ENCODE results near the gene MISP.

DNA sequence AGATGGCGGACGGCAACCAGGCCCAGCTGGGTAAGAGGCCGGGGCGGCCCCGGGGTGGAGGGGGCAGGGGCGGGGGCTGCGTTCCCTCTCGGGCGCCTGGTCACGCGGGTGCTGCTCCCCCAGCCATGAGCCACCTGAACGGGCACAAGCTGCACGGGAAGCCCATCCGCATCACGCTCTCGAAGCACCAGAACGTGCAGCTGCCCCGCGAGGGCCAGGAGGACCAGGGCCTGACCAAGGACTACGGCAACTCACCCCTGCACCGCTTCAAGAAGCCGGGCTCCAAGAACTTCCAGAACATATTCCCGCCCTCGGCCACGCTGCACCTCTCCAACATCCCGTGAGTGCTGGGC is 57.5 kb downstream of the MISP start:
- TF ChIP-seq, protein P1, sequence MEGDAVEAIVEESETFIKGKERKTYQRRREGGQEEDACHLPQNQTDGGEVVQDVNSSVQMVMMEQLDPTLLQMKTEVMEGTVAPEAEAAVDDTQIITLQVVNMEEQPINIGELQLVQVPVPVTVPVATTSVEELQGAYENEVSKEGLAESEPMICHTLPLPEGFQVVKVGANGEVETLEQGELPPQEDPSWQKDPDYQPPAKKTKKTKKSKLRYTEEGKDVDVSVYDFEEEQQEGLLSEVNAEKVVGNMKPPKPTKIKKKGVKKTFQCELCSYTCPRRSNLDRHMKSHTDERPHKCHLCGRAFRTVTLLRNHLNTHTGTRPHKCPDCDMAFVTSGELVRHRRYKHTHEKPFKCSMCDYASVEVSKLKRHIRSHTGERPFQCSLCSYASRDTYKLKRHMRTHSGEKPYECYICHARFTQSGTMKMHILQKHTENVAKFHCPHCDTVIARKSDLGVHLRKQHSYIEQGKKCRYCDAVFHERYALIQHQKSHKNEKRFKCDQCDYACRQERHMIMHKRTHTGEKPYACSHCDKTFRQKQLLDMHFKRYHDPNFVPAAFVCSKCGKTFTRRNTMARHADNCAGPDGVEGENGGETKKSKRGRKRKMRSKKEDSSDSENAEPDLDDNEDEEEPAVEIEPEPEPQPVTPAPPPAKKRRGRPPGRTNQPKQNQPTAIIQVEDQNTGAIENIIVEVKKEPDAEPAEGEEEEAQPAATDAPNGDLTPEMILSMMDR (IDR thresholded peaks at IDR 0.05; ENCODE audit: poor library complexity): no peak
- TF ChIP-seq EZH2 (IDR thresholded peaks at IDR 0.05; ENCODE audit: borderline replicate concordance): no peak

Measured in hepatocyte (in vitro differentiated cells).